HCEC 1CT (cell line): ENCODE data around the gene RELN.
"Not testable (repeated sequence)": the region's sequence is repeated elsewhere in the genome, so short reads cannot be mapped to it uniquely, and the experiment has no call there.

Source experiments
- DNase-seq: peaks from one replicate; pipeline ENCODE4 v3.0.0-alpha.2; 2017

Gene RELN

GRCh38 chr7:103541026-103541425, 448.4 kb downstream of the RELN start:
- no peak for DNase-seq

GRCh38 chr7:103540338-103540737, 449.1 kb downstream of the RELN start:
- no peak for DNase-seq

- no peak for DNase-seq
Observed at GRCh38 chr7:103539875-103540274, 449.6 kb downstream of the RELN start.

GRCh38 chr7:103538964-103539709, 450.3 kb downstream of the RELN start:
- no peak for DNase-seq

GRCh38 chr7:103533761-103534160, 455.7 kb downstream of the RELN start:
- DNase-seq: no peak

- no peak for DNase-seq
Observed at GRCh38 chr7:103532955-103533354, 456.5 kb downstream of the RELN start.

GRCh38 chr7:103528152-103528551, 461.3 kb downstream of the RELN start:
- no peak for DNase-seq

GRCh38 chr7:103525937-103526336, 463.5 kb downstream of the RELN start:
- no peak for DNase-seq

GRCh38 chr7:103524042-103524907, 465.2 kb downstream of the RELN start:
- peak; percentile 23 for DNase-seq

GRCh38 chr7:103521937-103522336, 467.5 kb downstream of the RELN start:
- DNase-seq: no peak

GRCh38 chr7:103504505-103505135, 484.8 kb downstream of the RELN start:
- no peak for DNase-seq

GRCh38 chr7:103501206-103501605, 488.3 kb downstream of the RELN start:
- DNase-seq: no peak

- DNase-seq: no peak
Observed at GRCh38 chr7:103499976-103500375, 489.5 kb downstream of the RELN start.

GRCh38 chr7:103487419-103487818, 502.0 kb downstream of the RELN start:
- DNase-seq: no peak

- not testable (repeated sequence) for DNase-seq
Observed at GRCh38 chr7:103486873-103487272, 502.6 kb downstream of the RELN start.

- DNase-seq: no peak
Observed at GRCh38 chr7:103480771-103481170, 508.7 kb downstream of the RELN start.

- no peak for DNase-seq
Observed at GRCh38 chr7:103474956-103475355, 514.5 kb downstream of the RELN start.

- no peak for DNase-seq
Observed at GRCh38 chr7:103469095-103469948, 520.1 kb downstream of the RELN start.

- DNase-seq: no peak
Observed at GRCh38 chr7:103466814-103467213, 522.6 kb downstream of the RELN start.

- no peak for DNase-seq
Observed at GRCh38 chr7:103462358-103462757, 527.1 kb downstream of the RELN start.

GRCh38 chr7:103447073-103447960, 542.1 kb downstream of the RELN start:
- peak; percentile 32 for DNase-seq
